Activated effector memory CD4-positive, alpha-beta T cell treated with anti-CD3 and anti-CD28 coated beads, Interleukin-2, amount 50 U/mL, for 16 hours (primary cell): ENCODE measurements around the gene SSPN.

ENCODE experiments used
- DNase-seq: peaks from one replicate; pipeline ENCODE4 v3.0.0-alpha.2; 2020

SSPN gene

DNA sequence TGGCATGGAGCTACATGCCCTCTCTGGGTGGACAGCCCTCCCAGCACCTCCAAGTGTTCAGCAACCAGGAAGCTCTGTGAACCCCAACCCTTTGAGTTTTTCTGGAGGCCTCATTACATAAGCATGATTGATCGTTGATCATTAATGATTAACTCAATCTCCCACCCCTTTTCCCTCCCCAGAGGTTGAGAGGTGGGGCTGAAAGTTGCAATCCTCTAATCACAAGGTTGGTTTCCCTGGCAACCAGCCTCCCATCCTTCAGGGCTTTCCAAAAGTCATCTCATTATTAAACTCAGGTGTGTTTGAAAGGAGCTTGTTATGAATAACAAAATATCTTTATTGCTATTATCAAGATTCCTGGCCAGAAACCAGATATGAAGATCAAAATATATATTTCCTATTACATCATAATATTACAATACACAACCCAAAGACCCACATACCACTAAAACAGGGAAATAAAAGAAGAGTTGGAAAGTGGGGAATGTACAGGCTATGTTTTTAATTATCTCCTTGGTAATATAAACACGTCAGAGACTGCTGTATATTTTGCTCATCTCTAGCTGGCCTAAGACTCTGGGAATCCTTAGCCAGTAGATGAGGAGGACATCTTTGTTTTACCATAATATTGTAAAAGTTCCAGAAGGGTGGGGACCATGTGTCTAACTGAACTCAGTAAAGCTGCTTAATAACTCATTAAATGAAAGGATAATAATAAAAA lies 73.6 kb downstream of the SSPN start:
- DNase-seq = no peak

DNA sequence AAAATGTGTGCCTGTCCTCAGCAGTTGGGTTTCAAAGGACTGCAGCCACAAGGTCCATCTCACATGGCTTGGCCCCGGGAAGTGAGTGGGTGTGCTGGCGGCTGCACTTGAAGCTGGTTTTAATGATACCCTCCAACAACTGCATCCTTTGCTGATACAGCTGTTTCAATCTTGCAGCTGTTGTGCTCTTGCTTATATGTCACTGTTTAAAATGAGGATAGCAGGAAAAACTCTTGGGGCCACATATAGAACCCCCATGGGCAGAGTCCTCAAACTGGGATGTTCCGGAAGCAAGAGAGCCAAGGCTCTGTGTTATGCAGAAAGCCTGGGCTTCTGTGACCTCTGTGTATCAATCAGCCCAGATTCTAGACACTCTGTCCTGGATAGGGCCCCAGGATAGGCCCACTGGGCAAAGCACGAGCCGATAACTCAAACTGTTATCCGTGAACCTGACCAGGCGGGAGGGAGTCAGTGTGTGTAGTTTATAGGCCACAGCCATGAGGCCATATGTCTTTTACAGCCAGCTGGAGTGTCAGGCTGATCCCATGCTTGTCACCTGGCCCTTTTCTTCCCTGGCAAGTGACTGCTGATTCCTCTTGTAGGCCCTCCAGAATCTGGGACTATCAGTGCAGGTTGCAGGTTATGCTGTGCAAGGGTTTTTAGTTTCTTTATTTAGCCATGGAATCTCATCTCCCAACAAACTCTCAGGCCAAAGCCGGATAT lies 74.3 kb downstream of the SSPN start:
- no peak for DNase-seq

DNA sequence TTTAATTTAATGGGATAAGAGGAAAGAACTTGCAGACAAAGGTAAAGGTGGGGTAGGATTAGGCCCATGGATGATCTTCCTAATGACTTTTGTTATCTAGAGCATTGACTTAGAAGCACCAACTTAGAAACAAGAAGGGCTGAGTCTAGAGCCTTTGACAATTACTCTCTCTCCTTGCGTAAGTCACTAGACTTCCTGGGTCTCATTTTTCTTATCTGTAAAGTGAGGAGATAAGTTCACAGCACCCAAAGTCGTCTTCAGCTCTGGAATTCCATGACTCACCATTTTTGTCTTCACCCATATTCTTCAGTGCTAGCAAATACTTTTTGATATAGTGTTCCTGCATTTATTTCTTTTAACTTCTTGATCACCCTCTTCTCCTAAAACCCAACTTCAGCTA lies 75.7 kb downstream of the SSPN start:
- DNase-seq = no peak

DNA sequence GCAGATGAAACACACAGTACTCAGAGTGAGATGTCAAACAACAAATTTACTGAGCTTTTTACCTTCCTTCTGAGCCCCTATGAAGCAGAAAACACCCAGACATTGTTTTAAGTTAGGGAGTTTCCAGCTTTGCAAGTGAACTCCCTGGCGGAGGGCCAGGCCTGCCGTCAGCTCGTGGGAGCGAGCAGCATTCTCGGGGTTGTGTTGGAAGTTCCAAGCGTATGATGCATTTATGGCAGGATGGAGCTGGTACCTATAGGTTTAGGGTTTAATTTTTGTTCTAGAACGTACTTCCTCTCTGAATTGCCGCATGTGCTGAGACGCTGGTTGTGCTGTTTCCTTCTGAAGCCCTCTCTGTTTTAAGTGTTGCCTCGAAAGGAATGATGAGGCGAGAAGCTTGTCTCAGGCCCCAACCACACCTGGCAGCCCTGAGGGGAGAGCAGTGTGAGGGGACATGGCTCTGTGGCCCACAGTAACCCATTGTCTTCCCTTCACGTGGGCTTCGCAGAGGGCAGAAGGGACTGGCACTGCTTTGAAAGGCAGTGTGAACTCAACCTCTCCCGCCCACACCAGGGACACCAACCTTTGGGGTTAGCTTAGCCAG lies 76.6 kb downstream of the SSPN start:
- DNase-seq = peak; percentile 66

DNA sequence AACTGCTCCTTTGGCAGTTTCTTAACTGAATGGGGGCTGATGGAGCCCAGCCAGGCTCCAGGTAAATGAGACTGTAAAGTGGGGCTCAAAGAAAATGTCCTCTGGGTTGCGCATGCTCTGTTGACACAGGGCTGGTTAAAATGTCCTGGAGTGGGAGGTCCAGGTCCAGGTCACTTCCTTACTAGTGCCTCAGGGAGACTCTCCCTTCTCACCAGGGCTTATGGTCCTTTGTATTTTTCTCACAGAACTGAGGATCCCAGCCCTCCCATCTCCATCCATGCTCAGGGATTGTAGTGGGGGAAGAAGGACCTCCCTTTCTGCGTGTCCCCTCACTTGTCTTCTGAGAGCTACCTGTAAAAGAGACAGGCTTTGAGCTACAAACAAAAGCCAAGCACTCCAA lies 77.5 kb downstream of the SSPN start:
- no peak for DNase-seq

DNA sequence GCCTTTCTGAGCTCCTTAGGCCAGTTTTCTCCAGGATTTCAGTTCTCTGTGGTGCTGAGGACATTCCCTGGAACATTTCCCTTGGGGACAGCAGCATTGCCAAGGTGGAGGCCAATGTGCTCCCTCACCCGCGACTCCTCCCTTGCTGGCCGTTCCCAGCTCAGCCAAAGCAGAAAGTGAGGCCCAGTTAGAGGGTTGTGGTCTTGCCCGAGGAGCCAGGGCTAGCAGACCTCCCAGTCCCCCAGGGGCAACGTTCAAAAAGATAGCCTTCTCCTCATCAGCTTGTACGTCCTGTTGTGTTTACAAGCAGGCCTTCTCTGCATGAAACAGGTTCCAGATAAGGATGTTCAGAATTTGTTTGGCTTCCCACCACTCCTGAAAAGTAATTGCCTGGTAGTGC lies 78.4 kb downstream of the SSPN start:
- no peak for DNase-seq

DNA sequence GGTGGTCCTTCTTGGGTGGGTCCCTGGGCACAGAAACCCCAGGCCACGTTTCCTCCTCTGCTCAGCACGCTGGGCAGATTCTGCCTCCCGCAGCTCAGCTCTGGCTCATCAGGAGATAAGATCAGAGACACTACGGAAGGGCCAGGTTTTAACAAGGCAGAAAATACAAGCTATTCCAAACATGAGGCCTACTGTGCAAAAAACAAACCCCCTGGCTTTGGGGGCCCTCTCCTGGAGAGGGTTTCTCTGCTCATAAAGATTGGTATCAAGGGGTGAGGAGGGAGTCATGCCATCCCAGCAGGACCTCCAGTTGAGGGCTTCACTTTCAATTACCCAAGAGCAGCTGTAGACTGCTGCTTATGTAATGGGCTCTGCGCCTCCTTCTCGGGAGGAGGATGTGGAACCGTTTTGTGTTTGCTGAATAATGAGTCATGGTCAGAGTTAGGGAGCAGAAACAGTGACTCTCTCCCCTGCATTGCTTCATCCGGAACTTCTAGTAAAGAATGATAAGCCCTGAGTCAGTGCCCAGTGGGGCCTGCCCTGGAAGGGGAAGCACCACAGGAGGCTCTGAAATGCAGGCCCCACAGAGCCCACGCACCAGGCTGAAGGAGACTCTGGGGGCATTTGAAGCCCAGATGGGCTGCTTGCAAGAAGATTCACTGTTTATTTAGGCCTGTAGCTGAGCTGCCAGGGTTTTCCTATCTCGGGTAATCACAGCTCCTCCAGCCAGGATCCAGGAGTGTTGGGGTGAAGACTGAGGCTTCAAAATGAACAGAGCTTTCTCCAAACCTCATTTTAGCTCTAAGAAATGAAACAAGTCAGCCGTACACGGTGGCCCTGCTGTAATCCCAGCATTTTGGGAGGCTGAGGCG lies 79.3 kb downstream of the SSPN start:
- DNase-seq = peak; percentile 76

DNA sequence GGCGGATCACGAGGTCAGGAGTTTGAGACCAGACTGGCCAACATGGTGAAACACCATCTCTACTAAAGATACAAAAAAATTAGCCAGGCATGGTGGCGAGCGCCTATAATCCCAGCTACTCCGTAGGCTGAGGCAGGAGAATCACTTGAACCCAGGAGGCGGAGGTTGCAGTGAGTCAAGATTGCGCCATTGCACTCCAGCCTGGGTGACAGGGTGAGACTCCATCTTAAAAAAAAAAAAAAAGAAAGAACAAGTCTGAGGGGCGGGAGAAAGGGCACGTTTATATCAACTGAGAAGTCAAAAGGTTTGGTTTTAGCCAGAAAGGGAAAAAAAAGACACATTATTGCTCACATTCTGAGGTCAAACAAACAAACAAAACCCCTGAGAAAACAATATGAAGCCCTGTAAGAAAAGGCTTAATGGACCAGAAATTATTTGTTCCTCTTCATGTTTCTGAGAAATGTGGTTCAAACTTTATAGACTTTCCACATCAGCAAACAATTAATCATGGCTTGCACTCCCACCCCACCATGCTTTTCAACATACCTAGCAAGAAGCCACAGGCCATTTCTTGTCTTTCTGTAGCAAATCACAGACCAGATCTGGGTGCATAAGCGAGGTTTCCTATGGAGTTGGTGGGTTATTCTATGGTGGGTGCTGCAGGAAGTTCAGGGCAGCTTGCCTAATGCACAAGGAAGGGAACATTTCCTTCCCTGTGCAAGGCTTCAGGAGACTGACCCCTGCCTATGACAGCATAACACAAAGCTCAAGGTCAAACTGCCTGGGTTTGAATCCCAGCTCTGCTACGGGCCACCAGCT lies 80.1 kb downstream of the SSPN start:
- no peak for DNase-seq

DNA sequence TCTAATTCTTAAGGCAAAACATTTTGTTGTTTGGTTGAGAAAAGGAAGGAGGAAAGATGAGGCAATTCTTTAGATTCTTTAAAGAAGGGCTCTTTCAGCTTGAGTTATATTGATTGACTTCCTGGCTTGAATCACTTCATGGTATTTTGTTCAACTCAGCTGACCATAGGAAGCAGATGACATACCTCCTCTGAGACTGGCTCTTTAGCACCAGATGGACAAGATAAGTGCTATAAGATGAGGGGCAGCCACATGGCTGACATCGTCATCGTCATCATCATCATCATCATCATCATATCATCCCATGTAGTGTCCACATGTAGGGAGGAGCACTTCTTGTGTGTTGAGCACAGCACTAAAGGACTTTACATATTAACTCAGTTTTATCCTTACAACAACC lies 81.3 kb downstream of the SSPN start:
- no peak for DNase-seq

DNA sequence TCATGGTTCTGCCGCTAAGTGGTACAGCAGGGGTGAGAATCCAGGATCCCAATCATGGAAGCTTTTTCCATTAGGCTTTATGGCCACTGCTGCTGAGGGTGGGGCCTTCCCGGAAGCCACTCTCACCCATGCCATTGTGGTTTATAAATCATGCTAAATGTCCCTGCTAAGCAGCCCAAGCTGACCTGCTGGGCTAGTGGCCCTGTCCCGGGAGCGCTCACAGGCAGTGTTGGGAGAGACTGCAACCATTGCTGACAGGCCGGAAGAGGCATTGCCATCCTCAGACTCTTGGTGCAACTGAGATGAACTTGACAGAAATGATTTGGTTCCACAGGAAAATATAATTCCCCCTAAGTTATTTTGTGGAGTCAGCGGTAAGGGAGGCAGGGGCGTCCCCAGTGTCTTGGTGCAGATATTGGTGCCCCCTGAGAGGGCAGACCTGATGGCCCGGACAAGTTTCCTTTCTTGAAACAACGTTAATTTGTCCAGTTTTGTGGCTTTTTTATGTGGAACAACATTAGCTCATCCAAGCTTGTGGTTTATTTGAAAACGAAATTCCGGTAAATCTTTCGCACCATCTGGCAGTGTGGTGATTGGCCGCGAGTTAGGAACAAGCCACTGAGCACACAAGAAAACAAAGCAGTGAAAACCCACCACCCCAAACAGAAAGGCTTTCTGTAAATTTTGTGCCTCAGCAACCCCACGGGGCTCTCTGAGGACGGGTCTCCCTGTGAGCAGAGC lies 82.3 kb downstream of the SSPN start:
- DNase-seq = no peak

DNA sequence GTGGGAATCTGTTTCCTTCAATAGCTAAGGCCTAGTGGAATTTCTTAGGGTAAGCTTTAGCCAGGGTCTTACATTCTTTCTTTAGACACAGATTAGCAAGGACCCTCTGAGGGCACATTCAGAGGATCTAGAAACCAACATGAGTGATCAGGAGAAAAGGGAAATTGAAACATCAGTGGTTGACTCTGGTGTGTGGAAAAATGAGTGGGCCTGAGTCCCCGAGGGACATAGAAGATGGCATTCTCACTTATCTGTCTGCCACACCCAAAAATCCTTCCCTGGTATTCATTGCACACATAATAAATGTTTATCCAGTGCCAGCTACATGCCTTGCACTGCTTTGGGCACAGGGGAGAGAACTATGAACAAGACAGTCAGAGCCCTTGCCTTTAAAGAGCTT lies 82.9 kb downstream of the SSPN start:
- DNase-seq = no peak

DNA sequence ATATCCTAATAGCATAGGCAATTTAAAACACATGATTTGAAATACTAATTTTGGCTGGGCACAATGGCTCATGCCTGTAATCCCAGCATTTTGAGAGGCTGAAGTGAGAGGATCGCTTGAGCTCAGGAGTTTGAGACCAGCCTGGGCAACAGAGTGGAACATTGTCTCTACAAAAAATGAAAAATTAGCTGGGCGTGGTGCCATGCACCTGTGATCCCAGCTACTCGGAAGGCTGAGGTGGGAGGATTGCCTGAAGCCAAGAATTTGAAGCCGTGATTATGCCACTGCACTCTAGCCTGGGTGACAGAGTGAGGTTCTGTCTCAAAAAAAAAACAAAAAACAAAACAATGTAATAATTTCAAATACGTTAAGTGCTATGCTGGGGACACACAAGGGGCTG lies 83.3 kb downstream of the SSPN start:
- DNase-seq = no peak

DNA sequence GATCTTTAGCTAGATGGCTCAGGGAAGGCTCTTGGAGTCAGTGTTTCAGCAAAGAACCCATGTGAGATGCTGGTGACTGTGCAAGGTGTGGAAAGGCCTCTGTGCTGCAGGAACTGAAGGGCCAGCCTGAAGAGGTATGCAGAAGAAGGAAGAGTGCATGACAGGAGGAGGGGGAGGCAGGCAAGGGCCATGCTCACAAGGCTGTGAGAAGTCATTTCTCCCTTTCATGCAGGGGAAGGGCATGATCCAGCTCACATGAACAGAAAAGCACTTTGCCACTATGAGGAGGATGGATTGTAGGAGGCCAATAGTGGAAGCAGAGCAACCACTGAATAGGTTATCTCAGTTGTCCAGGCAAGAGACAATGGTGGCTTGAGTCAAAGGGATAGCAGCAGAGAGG lies 83.7 kb downstream of the SSPN start:
- no peak for DNase-seq

DNA sequence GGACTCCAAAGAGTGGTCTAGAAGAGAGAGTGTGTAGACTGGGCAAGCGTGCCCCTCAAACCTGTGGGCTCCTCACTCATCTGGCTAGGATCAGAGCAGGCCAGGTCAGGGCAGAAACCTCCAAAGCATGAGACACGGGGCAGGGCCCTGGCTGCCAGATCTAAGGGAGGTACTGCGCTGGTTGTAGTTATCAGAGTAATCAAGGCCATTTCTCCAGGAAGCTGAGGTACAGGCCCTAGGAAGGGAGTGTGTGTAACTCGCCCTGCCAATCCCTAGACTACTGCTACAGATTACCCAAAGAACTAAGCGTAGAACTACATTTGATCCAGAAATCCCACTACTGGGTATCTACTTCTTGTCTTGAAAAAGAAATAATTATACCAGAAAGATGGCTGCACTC lies 84.5 kb downstream of the SSPN start:
- no peak for DNase-seq

DNA sequence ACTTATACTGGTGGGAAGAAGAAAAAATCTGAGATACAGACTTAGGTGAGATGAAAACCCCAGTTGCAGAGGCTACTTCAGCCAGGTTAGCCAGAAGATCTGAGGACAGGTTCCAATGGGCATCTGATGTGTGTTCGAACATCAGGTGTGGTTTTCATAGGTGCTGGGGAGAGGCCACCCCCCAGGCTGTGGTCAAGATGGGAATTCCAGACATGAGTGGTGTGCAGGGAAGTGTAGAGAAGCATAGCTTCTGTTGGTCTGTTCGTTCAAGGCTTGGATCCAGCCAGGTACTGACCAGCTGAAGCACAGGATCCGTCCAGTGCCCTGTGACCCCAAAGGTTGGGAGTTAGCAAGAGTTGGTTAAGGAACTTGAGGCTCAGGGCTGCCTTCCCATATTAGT lies 85.5 kb downstream of the SSPN start:
- no peak for DNase-seq

DNA sequence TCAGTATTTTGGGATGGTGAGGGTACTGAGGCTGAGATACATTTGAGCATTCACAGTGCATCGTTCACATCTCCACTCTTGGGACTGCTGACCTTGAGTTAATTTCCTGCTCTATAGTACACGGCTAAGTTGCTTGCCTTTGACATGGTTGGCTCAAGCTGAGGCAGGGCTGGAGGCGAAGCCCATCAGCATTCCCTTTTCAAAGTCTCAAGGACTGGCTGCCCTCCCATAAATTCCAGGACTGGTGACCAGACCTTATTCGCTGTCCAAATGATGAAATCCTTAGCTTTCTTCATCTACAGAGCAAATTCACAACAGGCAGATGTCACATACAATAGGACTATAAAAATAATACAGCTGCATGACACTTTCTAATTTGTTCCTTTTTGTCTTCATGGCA lies 85.9 kb downstream of the SSPN start:
- DNase-seq = no peak

DNA sequence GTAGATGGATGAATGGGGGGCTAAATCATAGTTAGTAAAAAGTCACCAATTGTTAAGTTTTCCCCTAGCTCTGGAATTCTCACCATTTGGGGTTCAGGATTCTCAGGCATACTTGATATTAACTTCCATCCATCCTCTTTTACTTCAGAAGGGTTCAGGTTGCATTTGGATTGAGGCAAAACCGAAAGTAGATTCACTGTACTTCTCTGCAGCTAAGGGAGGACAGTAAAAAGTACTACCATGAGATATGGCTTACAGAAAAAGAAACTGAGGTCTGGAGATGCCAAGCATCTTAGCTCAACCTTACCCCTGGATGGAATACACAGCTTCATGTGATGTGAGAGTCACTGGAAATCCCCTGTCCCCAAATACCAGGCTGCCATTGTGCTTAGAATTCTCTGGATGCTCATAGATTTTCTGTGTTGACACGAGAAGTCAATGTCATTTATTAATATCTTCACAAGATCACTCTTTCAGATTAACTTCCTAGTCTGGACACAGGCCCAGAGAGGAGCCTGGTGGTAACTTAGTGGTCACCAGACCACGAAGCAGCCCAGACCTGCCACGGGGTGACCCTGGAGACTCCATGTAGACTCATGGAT lies 87.1 kb downstream of the SSPN start:
- no peak for DNase-seq

DNA sequence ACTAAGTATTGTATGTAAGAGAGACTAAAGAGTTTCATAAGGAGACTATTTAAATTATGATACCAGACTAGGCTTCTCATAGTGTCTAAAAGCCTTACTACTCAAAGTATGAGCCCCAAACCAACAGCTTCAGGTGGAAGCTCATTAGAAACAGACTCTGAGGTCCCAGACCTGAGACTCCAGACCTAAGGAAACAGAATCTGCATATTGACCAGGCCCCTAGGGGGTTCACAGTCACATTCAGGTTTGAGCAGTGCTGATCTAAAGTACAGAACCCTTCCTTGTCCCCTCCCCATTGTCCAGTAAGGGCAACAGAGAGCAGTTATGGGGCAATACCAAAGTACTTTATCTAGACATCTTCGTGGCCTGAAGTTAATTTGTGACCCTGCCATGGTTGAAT lies 87.7 kb downstream of the SSPN start:
- DNase-seq = no peak

DNA sequence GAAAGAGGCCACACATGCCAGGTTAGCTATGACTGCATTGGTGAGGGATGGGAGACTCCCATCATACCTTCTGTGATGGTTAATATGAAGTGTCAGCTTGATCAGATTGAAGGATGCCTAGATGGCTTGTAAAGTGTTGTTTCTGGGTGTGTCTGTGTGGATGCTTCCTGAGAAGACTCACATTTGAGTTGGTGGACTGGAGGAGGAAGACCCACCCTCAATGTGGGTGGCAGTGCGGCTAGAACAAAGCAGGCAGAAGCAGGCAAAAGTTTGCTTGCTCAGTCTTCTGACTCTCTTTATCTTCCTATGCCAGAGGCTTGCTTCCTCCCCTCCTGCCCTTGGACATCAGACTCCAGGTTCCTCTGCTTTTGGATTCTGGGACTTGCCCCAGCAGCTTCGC lies 88.2 kb downstream of the SSPN start:
- DNase-seq = no peak

DNA sequence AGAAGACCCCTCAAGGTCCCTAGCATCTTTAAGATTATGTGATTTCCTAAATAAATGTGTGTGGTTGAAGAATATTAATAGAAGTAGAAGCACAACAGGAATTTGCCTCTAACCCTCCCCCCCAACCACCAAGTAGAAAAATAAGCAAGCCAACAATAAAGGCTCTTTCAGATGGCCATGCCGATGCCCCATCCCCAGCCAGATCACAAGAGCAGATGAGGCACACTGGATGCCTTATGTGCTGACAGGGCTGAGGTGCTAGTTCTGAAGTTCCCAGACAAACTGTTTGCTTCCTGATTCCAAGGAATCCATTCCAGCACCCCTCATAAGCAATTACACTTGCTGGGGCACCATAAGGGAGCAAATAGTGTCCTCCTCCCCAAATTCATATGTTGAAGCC lies 90.0 kb downstream of the SSPN start:
- no peak for DNase-seq

DNA sequence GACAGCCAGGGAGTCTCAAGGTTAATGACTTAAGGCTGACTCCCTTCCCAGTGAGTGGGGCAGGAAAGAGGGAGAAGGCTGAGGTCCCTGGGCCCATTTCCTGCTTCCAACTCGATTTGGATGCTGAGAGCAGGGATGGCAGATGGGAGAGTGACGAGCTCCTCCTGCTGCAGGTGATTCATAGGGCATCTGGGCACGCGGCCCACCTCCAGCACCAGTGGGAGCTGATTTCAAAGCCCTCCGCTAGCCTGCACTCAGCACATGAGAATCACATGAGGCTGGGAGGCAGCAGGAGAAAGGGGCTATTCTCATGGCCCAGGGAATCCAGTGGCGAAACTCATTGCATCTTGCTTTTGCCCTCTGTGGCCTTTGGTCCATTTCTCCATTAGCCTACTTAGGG lies 90.8 kb downstream of the SSPN start:
- DNase-seq = no peak
